HG03575 (cell line): Measurements from ENCODE around the gene MYBPC2.
"Not testable (repeated sequence)": the region's sequence is repeated elsewhere in the genome, so short reads cannot be mapped to it uniquely, and the experiment has no call there.

Experiments
- ATAC-seq: cut with Tn5 transposase; IDR thresholded peaks from one replicate; pipeline ENCODE4 v1.9.1; 2021; ENCODE audit not compliant: unreplicated experiment, insufficient number of reproducible peaks, low FRiP score; ENCODE audit errors: extremely low read depth

Gene MYBPC2

DNA sequence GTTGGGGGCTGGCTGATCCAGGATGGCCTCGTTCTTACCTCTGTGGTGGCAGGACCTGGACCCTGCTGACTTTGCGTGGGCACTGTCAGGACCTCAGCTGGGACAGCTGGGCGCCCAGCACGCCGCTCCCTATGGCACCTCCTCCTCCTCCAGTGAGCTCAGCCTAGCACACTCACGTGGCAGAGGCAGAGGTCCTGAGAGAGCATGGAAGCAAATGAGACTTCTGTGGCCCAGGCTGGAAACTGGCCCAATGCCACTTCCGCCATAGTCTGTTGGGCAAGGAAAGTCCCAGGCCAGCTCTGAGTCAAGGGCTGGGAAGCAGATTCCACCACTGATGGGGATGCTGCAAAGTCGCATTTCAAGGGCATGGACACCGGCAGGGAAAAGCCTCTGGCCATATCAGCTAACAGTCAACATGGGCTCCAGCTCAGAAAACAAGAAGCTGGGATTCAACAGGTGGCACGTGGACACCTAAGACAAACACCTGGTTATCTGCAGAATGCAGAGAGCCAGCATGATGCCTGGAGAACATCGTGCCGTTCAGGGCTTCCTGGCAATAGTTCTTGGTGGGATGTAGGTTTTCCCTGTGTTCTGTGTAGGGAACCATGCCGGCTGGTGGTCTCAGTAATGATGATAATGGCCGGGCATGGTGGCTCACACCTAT, 16.7 kb downstream of the MYBPC2 start:
- ATAC-seq, result no peak

DNA sequence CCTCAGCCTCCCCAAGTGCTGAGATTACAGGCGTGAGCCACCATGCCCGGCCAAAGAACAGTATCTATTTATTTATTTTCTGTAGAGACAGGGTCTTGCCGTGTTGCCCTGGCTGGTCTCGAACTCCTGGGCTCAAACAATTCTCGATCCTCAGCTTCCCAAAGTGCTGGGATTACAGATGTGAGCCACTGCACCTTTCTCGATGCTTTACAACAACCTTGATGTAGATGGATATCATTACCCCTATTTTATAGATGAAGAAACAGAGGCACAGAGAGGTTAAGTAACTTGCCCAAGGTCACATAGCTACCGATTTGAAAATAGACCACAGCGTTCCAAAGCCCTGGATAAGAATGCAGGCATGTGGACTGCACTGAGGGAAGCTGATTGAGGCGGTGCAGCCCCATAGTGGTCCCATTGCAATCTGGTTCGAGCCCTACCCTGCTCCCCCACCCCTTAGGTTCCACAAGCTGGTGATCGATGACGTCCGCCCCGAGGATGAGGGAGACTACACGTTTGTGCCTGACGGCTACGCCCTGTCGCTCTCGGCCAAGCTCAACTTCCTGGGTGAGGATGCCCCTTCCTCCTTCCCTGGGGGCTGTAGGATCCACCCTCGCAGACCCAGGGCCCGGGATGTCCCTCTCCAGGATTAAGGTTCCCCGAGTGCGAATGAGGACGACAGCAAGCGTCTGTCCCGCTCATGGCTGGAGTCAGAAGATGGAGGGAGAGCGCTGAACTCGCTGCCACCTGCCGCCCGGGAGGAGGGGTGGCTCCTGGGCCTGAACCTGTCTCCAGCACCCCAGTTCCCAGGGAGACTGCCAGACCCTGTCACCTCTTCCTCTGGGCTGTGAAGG, 17.9 kb downstream of the MYBPC2 start:
- no peak for ATAC-seq

GRCh38 chr19:50451223-50451534, 18.5 kb downstream of the MYBPC2 start:
- ATAC-seq, result no peak

DNA sequence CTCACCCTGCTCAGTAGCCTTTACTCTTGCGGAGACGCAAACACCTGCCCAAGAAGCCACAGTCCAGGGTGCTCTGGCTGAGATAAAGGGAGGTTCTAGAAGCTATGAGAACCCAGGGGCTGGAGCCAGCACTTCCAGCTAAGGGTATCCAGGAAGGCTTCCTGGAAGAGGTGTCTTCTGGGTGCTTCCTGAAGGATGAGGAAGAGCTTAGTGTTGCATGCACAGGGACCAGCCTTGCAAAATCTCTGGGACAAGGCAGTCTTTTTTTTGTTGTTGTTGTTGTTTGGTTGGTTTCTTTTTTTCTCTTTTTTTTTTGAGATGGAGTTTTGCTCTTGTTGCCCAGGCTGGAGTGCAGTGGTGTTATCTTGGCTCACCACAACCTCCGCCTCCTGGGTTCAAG, 20.6 kb downstream of the MYBPC2 start:
- no peak for ATAC-seq

GRCh38 chr19:50455992-50456391, 23.3 kb downstream of the MYBPC2 start:
- no peak for ATAC-seq

DNA sequence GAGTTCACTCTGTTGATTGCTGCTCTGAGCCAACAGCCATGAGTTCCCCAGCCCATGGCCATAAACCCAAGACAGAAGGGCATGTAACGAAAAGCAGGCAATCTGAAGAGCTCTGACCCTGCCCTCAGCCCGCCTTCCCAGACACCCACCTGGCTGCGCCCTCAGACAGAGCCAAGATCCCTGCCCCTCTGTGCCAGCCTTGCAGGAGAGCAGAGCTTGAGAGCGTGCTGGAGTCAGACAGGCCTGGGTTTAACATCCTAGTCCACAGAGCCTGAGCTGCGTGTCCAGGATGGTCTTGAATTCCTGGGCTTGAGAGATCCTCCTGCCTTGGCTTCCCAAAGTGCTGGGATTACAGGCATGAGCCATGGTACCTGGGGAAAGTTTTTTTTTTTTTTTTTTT, 24.6 kb downstream of the MYBPC2 start:
- ATAC-seq, result no peak

- no peak for ATAC-seq
Measured at GRCh38 chr19:50458396-50459066, 25.8 kb downstream of the MYBPC2 start.

- no peak for ATAC-seq
Measured at GRCh38 chr19:50459067-50459456, 26.4 kb downstream of the MYBPC2 start.

DNA sequence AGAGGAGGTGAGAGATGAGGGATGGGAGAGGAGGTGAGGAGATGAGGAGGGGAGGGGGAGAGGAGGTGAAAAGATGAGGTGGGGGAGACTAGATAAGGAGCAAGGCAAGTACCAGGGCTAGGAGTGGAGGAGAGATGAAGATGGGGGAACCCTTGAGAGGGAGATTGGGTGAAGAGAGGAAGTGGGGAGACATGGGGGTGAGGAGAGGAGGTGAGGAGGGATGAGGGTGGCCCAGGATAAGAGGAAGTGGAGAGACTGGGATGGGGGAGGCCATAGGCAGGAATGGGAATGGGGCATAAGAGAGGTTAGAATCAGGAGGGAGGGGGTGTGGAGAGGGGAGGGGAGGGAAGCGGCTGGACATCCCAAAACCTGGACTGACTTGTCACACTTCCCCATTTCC, 26.9 kb downstream of the MYBPC2 start:
- no peak for ATAC-seq

DNA sequence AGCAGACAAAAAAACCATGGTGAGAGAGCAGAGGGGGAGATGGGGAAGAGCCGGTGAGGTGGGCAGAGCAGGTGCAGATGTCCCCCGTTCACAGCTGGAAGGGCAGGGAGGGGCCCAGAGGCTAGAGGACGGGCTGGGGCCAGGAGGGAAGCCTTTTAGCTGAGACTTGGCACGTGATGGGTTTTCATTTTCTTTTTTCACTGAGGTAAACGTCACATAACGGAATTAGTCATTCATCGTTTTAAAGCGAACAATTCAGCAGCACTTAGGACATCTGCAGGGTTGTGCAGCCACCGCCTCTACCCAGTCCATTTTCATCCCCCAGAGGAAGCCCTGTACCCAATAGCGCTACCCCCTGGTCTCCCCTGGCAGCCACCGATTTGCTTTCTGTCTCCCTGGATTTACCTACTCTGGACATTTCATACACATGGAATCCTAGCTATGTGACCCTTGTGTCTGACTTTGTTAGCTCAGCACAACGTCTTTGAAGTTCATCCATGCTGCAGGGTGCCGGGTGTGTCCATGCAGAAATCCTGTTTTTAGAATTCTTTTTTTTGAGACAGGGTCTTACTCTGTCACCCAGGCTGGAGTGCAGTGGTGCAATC, 27.6 kb downstream of the MYBPC2 start:
- ATAC-seq, result no peak

GRCh38 chr19:50461066-50461875, 28.6 kb downstream of the MYBPC2 start:
- no peak for ATAC-seq

- ATAC-seq, result no peak
Measured at GRCh38 chr19:50462970-50463369, 30.3 kb downstream of the MYBPC2 start.

DNA sequence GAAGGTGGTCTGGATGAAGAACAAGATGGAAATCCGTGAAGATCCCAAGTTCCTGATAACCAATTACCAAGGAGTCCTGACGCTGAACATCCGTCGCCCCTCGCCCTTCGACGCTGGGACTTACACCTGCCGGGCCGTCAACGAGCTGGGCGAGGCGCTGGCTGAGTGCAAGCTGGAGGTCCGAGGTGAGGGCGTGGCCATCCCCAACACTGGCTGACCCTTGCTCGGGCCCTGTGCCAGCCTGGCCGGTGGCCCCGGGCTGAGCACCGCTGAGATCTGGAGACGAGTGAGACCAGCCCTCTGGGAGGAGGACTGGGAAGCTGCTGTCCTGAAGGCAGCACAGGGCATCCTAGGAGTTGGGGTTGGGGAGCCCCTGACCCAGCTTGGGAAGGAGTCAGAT, 31.7 kb downstream of the MYBPC2 start:
- no peak for ATAC-seq

DNA sequence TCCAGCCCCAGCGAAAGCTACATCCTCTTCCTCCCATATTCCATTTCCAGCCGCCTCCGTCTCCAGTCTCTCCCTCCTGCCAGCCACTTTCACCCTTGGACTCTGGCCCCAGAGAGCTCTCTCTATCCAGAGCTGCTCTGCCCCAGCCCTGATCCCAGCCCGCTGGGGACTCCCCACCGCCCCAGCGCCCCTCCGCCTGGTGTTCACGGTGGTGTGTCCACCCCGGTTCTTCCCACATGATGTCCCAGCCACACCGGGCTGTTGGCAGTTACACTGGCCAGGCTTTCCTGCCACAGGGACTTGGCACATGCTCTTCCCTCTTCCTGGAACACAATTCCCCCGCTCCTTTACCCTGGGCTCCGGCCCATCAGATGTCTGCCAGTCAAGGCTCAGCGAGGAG, 32.3 kb downstream of the MYBPC2 start:
- no peak for ATAC-seq

- ATAC-seq, result no peak
Measured at GRCh38 chr19:50465986-50466705, 33.5 kb downstream of the MYBPC2 start.

GRCh38 chr19:50466706-50467039, 34.0 kb downstream of the MYBPC2 start:
- ATAC-seq, result no peak

DNA sequence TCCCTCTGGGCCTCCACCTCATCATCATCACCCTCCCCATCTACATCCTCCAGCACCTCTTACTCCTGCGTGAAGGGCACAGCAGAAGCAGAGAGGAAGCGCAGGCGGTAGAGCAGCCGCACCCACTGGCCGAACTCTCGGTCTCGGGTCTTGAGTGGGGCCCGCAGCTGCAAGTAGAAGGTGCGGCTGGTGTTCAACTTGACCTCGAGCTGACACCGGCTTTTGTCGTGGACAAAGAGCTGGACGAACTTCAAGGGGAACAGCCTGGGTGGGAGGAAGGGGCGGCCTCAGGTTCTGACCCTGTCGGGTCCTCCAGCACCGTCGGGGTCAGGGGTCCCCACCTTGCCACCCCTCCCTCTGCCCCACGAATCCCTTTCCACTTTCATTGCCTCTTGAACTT, 34.9 kb downstream of the MYBPC2 start:
- no peak for ATAC-seq

DNA sequence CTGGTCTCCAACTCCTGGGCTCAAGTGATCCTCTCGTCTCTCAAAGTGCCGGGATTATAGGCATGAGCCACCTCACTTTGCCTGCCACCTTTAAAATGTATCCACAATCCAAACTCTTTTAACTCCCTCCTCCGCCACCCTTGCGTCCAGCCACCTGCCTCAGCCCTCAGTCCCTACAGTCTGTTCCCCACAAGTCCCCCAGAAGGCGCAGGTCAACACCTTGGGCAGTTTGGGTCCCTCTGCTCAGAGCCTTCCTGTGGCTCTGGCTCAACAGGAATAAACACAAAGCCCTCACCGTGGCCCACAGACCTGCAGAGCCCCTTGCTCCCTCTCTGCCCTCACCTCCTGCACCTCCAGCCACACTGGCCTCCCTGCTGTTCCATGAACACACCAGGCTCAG, 36.1 kb downstream of the MYBPC2 start:
- no peak for ATAC-seq

GRCh38 chr19:50473336-50473735, 40.6 kb downstream of the MYBPC2 start:
- ATAC-seq, result not testable (repeated sequence)
